ENCODE data around the gene SAP30BP.
A peak's percentile ranks its signal among the peaks of the same experiment; 100 is the strongest.

The SAP30BP gene

GRCh38 chr17:75740631-75741077 lies 73.5 kb downstream of the SAP30BP start:
- POLR2A ChIA-PET (ENCODE audit: low non-redundant PET), result no interaction called here
- CTCF ChIA-PET, result interaction anchor here (1.5 kb wide), 1 partner anchor 9 kb away, joined by 6 read pairs; no protein-coding TSS in a partner anchor
- TF ChIP-seq CTCF (conservative IDR thresholded peaks at IDR 0.05; ENCODE audit: low read depth), result no peak
- peak overlapping the region; percentile 98 for H3K27ac ChIP-seq
- DNase-seq (ENCODE audit: low spot score), result no peak

- TF ChIP-seq CTCF (conservative IDR thresholded peaks at IDR 0.05; ENCODE audit: low read depth), result no peak
- ChIA-PET POLR2A (ENCODE audit: low non-redundant PET) (no interaction called here), CTCF (interaction anchor here (0.5 to 1.0 kb wide), 3 partner anchors 58 to 134 kb away, joined by 3 to 5 read pairs (median 4); no protein-coding TSS in a partner anchor)
- no peak for DNase-seq (ENCODE audit: low spot score)
- peak overlapping the region; percentile 98 for H3K27ac ChIP-seq
Observed at GRCh38 chr17:75742337-75742736, 75.2 kb downstream of the SAP30BP start.

- ChIA-PET POLR2A (ENCODE audit: low non-redundant PET) (no interaction called here), CTCF (no interaction called here)
- peak overlapping the region; percentile 98 for H3K27ac ChIP-seq
- no peak for TF ChIP-seq CTCF (conservative IDR thresholded peaks at IDR 0.05; ENCODE audit: low read depth)
- no peak for DNase-seq (ENCODE audit: low spot score)
Observed at GRCh38 chr17:75743625-75744206, 76.6 kb downstream of the SAP30BP start.

- no peak for DNase-seq (ENCODE audit: low spot score)
- POLR2A ChIA-PET (ENCODE audit: low non-redundant PET), result interaction anchor here (0.6 to 0.7 kb wide), 2 partner anchors 21 to 50 kb away, joined by 3 read pairs; no protein-coding TSS in a partner anchor
- CTCF ChIA-PET, result interaction anchor here (0.6 to 2.7 kb wide), 8 partner anchors 11 to 115 kb away, joined by 3 to 21 read pairs (median 8); partner anchors contain the start of gene SMIM5
- peak overlapping the region; percentile 98 for H3K27ac ChIP-seq
- TF ChIP-seq CTCF (conservative IDR thresholded peaks at IDR 0.05; ENCODE audit: low read depth), result no peak
Observed at GRCh38 chr17:75748706-75749105, 81.6 kb downstream of the SAP30BP start.

- peak; percentile 87 for TF ChIP-seq CTCF (conservative IDR thresholded peaks at IDR 0.05; ENCODE audit: low read depth)
- H3K27ac ChIP-seq, result peak overlapping the region; percentile 98
- peak; percentile 55 for DNase-seq (ENCODE audit: low spot score)
Observed at GRCh38 chr17:75749545-75750389, 82.6 kb downstream of the SAP30BP start.

GRCh38 chr17:75750661-75751423 lies 83.7 kb downstream of the SAP30BP start:
- no peak for TF ChIP-seq CTCF (conservative IDR thresholded peaks at IDR 0.05; ENCODE audit: low read depth)
- H3K27ac ChIP-seq, result peak overlapping the region; percentile 98
- ChIA-PET POLR2A (ENCODE audit: low non-redundant PET) (no interaction called here), CTCF (interaction anchor here (1.0 to 2.3 kb wide), 4 partner anchors 11 to 114 kb away, joined by 3 to 18 read pairs (median 3); partner anchors contain the start of gene GALK1)
- DNase-seq (ENCODE audit: low spot score), result no peak

More at GRCh38 chr17:75749545-75750389, 82.6 kb downstream of the SAP30BP start:
- ChIA-PET POLR2A (ENCODE audit: low non-redundant PET) (no interaction called here), CTCF (interaction anchor here (0.6 to 2.7 kb wide), 19 partner anchors 9 to 155 kb away, joined by 3 to 21 read pairs (median 3); partner anchors contain the start of gene SMIM5)
